ENCODE data around the gene ARAP1. TPM values are rescaled to one million over a fixed set of nuclear protein-coding genes. Genes with fewer than 3 reads are reported as not detected.

The ARAP1 gene
- polyA plus RNA-seq, 1 donor from 2014 or later = 3.5 TPM

DNA sequence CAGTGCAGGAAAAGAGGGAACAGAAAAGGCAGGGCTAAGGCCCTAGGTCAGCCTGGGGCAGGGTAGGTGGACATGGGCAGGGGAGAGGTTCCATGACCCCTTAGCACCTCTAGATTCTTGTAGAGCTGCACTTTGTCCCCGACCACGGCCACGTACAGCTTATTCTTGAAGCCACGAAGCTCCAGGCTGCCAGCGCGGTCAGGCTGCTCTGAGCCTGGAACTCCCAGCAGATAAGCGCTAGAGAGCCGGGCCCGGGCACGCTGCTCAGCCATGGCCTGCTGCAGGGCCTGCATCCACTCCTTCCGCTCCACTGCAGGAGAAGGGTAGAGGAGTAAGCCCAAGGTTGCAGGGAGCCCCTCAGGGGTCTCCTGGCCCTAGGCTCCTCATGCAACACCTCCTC, 41.9 kb downstream of the ARAP1 start:
- H3K4me2 ChIP-seq (ENCODE audit: low read length) = no peak overlapping the region
- no peak overlapping the region for H2AFZ ChIP-seq (ENCODE audit: low read depth, low read length)
- no peaks in the 10 kb centered on the region for H3K27me3 ChIP-seq (ENCODE audit: insufficient read depth, low read depth, low read length)
- no peaks in the 10 kb centered on the region for H3K9me2 ChIP-seq (ENCODE audit: insufficient read depth, low read length)
- H3K4me3 ChIP-seq (ENCODE audit: low read length) = no peak overlapping the region
- H3K9ac ChIP-seq (ENCODE audit: low read length) = no peak overlapping the region
- no peaks in the 10 kb centered on the region for H4K20me1 ChIP-seq (ENCODE audit: insufficient read depth)
- H3K36me3 ChIP-seq (ENCODE audit: insufficient read depth, low read length) = no peaks in the 10 kb centered on the region
- no peaks in the 10 kb centered on the region for H3K9me3 ChIP-seq (ENCODE audit: low read length)
- no peak overlapping the region for H3K27ac ChIP-seq (ENCODE audit: low read length)
- H3K79me2 ChIP-seq (replicated peaks; ENCODE audit: insufficient read depth, low read length) = no peaks in the 10 kb centered on the region
- TF ChIP-seq EP300 (conservative IDR thresholded peaks at IDR 0.05; ENCODE audit: poor library complexity, severe bottlenecking) = no peak
- TF ChIP-seq, protein P1, sequence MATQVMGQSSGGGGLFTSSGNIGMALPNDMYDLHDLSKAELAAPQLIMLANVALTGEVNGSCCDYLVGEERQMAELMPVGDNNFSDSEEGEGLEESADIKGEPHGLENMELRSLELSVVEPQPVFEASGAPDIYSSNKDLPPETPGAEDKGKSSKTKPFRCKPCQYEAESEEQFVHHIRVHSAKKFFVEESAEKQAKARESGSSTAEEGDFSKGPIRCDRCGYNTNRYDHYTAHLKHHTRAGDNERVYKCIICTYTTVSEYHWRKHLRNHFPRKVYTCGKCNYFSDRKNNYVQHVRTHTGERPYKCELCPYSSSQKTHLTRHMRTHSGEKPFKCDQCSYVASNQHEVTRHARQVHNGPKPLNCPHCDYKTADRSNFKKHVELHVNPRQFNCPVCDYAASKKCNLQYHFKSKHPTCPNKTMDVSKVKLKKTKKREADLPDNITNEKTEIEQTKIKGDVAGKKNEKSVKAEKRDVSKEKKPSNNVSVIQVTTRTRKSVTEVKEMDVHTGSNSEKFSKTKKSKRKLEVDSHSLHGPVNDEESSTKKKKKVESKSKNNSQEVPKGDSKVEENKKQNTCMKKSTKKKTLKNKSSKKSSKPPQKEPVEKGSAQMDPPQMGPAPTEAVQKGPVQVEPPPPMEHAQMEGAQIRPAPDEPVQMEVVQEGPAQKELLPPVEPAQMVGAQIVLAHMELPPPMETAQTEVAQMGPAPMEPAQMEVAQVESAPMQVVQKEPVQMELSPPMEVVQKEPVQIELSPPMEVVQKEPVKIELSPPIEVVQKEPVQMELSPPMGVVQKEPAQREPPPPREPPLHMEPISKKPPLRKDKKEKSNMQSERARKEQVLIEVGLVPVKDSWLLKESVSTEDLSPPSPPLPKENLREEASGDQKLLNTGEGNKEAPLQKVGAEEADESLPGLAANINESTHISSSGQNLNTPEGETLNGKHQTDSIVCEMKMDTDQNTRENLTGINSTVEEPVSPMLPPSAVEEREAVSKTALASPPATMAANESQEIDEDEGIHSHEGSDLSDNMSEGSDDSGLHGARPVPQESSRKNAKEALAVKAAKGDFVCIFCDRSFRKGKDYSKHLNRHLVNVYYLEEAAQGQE (IDR thresholded peaks at IDR 0.05; ENCODE audit: borderline replicate concordance) = no peak
- no peak for TF ChIP-seq RAD21 (conservative IDR thresholded peaks at IDR 0.05)
- TF ChIP-seq, protein P2, sequence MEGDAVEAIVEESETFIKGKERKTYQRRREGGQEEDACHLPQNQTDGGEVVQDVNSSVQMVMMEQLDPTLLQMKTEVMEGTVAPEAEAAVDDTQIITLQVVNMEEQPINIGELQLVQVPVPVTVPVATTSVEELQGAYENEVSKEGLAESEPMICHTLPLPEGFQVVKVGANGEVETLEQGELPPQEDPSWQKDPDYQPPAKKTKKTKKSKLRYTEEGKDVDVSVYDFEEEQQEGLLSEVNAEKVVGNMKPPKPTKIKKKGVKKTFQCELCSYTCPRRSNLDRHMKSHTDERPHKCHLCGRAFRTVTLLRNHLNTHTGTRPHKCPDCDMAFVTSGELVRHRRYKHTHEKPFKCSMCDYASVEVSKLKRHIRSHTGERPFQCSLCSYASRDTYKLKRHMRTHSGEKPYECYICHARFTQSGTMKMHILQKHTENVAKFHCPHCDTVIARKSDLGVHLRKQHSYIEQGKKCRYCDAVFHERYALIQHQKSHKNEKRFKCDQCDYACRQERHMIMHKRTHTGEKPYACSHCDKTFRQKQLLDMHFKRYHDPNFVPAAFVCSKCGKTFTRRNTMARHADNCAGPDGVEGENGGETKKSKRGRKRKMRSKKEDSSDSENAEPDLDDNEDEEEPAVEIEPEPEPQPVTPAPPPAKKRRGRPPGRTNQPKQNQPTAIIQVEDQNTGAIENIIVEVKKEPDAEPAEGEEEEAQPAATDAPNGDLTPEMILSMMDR (IDR thresholded peaks at IDR 0.05; ENCODE audit: poor library complexity, severe bottlenecking) = no peak
- TF ChIP-seq TAF1 (IDR thresholded peaks at IDR 0.05; ENCODE audit: low read depth) = no peak
- no peak for TF ChIP-seq MXI1 (conservative IDR thresholded peaks at IDR 0.05; ENCODE audit: poor library complexity, severe bottlenecking)
- TF ChIP-seq POLR2AphosphoS5 (IDR thresholded peaks at IDR 0.05) = no peak
- no peak for TF ChIP-seq SMC3 (conservative IDR thresholded peaks at IDR 0.05; ENCODE audit: poor library complexity)
- TF ChIP-seq EZH2 (IDR thresholded peaks at IDR 0.05; ENCODE audit: borderline replicate concordance, insufficient read depth, low read length, poor library complexity, severe bottlenecking) = no peak
- H3F3A ChIP-seq (ENCODE audit: insufficient read depth, low read length, poor library complexity, severe bottlenecking) = no peaks in the 10 kb centered on the region

DNA sequence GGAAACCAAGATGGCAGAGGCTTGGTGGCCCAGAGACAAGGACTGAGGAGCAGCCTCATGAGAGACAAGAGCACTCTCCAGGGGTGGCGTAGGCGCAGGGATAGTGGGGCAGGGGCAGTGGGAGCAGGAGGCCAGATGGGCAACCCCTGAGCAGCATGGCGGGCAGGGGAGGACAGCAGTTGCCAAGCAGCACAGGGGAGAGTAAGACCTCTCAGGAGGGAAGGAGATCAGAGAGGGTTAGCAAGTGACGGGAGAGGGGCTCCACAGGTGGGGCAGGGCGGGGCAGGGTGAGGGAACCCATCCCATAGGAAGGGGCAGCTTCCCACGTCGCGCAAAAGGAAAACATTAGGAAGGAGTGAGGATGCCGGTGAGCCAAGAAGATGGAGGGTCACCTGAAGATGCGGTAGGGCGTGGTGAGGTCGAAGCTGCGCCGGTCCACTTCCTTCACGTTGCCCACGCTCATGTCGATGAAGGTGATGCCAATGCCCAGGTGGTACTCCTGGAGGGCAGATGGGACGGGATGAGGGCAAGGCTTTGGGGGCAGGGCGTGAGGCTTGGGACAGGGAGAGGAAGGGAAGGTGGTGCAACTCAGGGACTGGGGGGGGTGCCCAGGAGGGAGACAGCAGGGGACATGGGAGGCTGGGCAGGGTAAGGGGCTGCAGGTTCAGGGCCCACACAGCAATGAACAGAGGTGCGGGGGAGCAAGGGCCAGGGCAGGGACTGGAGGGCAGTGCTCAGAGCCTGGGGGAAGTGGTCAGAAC, 42.5 kb downstream of the ARAP1 start:
- H3K79me2 ChIP-seq (replicated peaks; ENCODE audit: insufficient read depth, low read length) = no peaks in the 10 kb centered on the region
- no peak overlapping the region for H3K9ac ChIP-seq (ENCODE audit: low read length)
- no peak overlapping the region for H3K4me3 ChIP-seq (ENCODE audit: low read length)
- no peak overlapping the region for H2AFZ ChIP-seq (ENCODE audit: low read depth, low read length)
- no peaks in the 10 kb centered on the region for H3F3A ChIP-seq (ENCODE audit: insufficient read depth, low read length, poor library complexity, severe bottlenecking)
- no peaks in the 10 kb centered on the region for H4K20me1 ChIP-seq (ENCODE audit: insufficient read depth)
- no peaks in the 10 kb centered on the region for H3K36me3 ChIP-seq (ENCODE audit: insufficient read depth, low read length)
- H3K9me2 ChIP-seq (ENCODE audit: insufficient read depth, low read length) = no peaks in the 10 kb centered on the region
- TF ChIP-seq, protein P2 (IDR thresholded peaks at IDR 0.05; ENCODE audit: poor library complexity, severe bottlenecking) = no peak
- no peak for TF ChIP-seq SMC3 (conservative IDR thresholded peaks at IDR 0.05; ENCODE audit: poor library complexity)
- TF ChIP-seq RAD21 (conservative IDR thresholded peaks at IDR 0.05) = no peak
- no peak for TF ChIP-seq EP300 (conservative IDR thresholded peaks at IDR 0.05; ENCODE audit: poor library complexity, severe bottlenecking)
- no peak for TF ChIP-seq POLR2AphosphoS5 (IDR thresholded peaks at IDR 0.05)
- TF ChIP-seq, protein P1 (IDR thresholded peaks at IDR 0.05; ENCODE audit: borderline replicate concordance) = no peak
- no peak for TF ChIP-seq TAF1 (IDR thresholded peaks at IDR 0.05; ENCODE audit: low read depth)
- no peak for TF ChIP-seq MXI1 (conservative IDR thresholded peaks at IDR 0.05; ENCODE audit: poor library complexity, severe bottlenecking)
- no peak for TF ChIP-seq EZH2 (IDR thresholded peaks at IDR 0.05; ENCODE audit: borderline replicate concordance, insufficient read depth, low read length, poor library complexity, severe bottlenecking)
- H3K9me3 ChIP-seq (ENCODE audit: low read length) = no peaks in the 10 kb centered on the region
- no peak overlapping the region for H3K4me2 ChIP-seq (ENCODE audit: low read length)
- no peak overlapping the region for H3K27ac ChIP-seq (ENCODE audit: low read length)
- H3K27me3 ChIP-seq (ENCODE audit: insufficient read depth, low read depth, low read length) = no peaks in the 10 kb centered on the region

Measured in neural cell (in vitro differentiated cells).